GM12878 (cell line): Measurements from ENCODE around the gene RASA4B. TPM values are rescaled to one million over a fixed set of nuclear protein-coding genes. Genes with fewer than 3 reads are reported as not detected.

Source experiments
- BCLAF1 ChIP-seq: fragments of 450-650 bp; IDR thresholded peaks from 2 replicates; pipeline ENCODE4 v1.6.1; 2017; ENCODE audit warnings: antibody characterized with exemption, mild to moderate bottlenecking, moderate library complexity
- CBFB ChIP-seq: IDR thresholded peaks from 2 replicates; pipeline ENCODE4 v1.6.1; 2016; ENCODE audit warnings: antibody characterized with exemption, low read depth
- IKZF2 ChIP-seq, 2 experiments: fragments of 450-650 bp; IDR thresholded peaks; 2 replicates each; pipeline ENCODE4 v1.6.1; 2017; ENCODE audit warnings: mild to moderate bottlenecking in 2 of 2, moderate library complexity in 2 of 2
- NFIC ChIP-seq: IDR thresholded peaks from 2 replicates; pipeline ENCODE4 v1.6.1; 2012; ENCODE audit warnings: low read depth, mild to moderate bottlenecking, inconsistent platforms, low read length, moderate library complexity
- SP1 ChIP-seq: IDR thresholded peaks from one replicate; pipeline ENCODE4 v1.6.1; 2011; ENCODE audit warnings: low read depth, low read length
- ZBTB40 ChIP-seq: fragments of 450-650 bp; IDR thresholded peaks from 2 replicates; pipeline ENCODE4 v1.6.1; 2016; ENCODE audit warnings: mild to moderate bottlenecking, moderate library complexity, borderline replicate concordance
- polyA plus RNA-seq, 11 experiments: library from polyadenylated mRNA; depleted of rRNA in 4 of 11; unstranded in 6 of 11; stranded (reverse) in 5 of 11; fragments of >200 nt; fragmentation: Nextera tagmentation in 4 of 11; fragmentation: Illumina TruSeq in 1 of 11; extraction: Ambion mirVana in 4 of 11; extraction: Trizol in 1 of 11; gene quantifications; 1 replicate in 1 of 11; 2 replicates in 10 of 11; pipeline versions ENCODE4 v1.2.1 to v1.2.3, GENCODE V29; 2011 to 2016; ENCODE audit warnings: inconsistent platforms in 2 of 11, missing spikeins in 2 of 11, low read depth in 1 of 11
- total RNA-seq, 4 experiments: library from RNA; depleted of rRNA in 3 of 4; stranded (reverse); fragments of >200 nt in 3 of 4; fragmentation: Illumina TruSeq in 1 of 4; extraction: Trizol in 1 of 4; gene quantifications; 2 replicates each; pipeline versions ENCODE4 v1.2.1 to v1.2.3, GENCODE V29; 2013 to 2021

The RASA4B gene
- total and polyA plus RNA-seq, 10 of the 15 experiments (the other 5 are each of a cell fraction or from before 2014, with no cell fraction given): 0.10 to 16.4 (median 6.4) TPM

- TF ChIP-seq ZBTB40 (no peak), NFIC (no peak), CBFB (no peak), SP1 (no peak), BCLAF1 (no peak), IKZF2 (IDR thresholded peaks at IDR 0.05) (no peak)
These were observed 77.4 kb downstream of the RASA4B start (continued) for GRCh38 chr7:102439963-102440795.
